HG02970 (cell line): ENCODE measurements around the gene SH2D4B.
"Not testable (repeated sequence)": the region's sequence is repeated elsewhere in the genome, so short reads cannot be mapped to it uniquely, and the experiment has no call there.

Experiments
- ATAC-seq: cut with Tn5 transposase; IDR thresholded peaks from one replicate; pipeline ENCODE4 v1.9.1; 2021; ENCODE audit warnings: mild to moderate bottlenecking, moderate library complexity, moderate number of reproducible peaks; ENCODE audit not compliant: unreplicated experiment, low FRiP score

The SH2D4B gene

DNA sequence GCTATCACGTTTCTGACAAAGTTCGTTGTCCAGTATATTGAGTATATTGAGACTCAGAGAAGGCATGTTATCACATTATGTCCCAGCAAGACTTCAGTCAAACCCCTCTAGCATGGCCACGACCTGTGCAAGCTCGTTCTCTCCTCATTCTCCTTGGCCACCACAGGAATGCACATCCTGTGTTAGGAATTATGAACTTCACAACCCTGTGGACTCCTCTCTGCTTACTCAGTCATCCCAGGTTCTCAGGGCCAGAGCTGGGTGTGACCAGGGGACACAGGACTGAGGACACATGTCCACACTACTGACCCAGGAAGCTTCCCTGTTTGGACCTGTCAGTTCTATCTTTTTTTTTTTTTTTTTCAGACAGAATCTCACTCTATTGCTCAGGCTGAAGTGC is 4.4 kb downstream of the SH2D4B start:
- no peak for ATAC-seq

GRCh38 chr10:80542652-80543318 is 5.1 kb downstream of the SH2D4B start:
- ATAC-seq, result no peak

DNA sequence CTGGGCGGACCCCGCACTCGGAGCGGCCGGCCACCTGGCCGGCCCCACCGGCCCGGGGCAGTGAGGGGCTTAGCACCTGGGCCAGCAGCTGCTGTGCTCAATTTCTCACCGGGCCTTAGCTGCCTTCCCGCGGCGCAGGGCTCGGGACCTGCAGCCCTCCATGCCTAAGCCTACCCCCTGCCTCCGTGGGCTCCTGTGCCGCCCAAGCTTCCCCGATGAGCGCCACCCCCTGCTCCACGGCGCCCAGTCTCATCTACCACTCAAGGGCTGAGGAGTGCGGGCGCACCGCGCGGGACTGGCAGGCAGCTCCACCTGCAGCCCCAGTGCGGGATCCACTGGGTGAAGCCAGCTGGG is 5.6 kb downstream of the SH2D4B start:
- not testable (repeated sequence) for ATAC-seq

DNA sequence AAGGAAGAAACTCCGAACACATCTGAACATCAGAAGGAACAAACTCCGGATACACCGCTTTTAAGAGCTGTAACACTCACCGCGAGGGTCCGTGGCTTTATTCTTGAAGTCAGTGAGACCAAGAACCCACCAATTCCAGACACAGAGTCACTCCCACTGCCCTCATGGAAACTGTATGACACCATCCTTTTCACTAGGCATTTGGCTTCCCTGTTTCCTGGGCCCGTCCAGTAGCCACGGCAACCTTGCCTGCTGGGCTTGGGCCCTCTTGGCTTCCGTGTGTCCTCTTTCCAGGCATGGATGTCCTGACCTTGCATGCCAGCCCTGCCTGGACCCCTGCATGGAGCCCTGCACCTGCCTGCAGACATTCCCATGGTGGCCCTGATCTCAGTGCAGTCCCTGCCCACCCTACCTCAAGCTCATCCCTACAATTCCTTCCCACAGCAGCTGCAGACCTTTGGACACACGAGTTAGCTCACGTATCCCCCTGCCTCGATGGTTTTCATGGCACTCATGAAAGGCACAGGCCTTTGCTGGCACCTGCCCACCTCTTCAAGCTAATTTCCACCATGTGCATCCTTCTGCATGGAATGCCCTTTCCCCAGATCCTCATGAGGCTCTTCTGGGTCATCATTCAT is 6.7 kb downstream of the SH2D4B start:
- no peak for ATAC-seq

DNA sequence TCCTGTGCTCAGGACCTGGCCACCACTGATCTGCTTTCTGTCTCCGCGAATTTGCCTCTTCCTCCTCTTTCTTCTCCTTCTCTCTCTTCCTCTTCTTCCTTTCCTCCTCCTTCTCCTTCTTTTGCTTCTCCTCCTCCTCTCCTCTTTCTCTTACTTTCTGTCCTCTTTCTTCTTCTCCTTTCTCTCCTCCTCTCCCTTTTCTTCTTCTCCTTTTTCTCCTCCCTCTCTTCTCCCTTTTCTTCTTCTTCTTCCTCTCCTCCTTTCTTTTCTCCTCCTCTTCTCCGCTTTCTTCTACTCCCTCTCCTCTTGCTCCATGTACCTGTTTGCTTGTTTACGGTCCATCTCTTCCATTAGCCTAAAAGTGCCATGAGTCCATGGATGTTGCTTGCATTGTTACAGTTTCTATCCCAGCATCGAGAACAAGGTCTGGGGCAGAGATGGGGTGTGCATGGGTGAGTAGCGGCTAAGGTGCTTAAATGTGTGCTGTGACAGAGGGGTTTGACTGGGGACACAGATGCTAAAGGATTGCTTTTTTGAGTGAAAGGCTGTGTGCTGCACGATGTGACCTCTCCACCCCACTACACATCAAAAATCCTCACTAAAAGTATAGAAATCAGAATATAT is 7.7 kb downstream of the SH2D4B start:
- ATAC-seq, result no peak

DNA sequence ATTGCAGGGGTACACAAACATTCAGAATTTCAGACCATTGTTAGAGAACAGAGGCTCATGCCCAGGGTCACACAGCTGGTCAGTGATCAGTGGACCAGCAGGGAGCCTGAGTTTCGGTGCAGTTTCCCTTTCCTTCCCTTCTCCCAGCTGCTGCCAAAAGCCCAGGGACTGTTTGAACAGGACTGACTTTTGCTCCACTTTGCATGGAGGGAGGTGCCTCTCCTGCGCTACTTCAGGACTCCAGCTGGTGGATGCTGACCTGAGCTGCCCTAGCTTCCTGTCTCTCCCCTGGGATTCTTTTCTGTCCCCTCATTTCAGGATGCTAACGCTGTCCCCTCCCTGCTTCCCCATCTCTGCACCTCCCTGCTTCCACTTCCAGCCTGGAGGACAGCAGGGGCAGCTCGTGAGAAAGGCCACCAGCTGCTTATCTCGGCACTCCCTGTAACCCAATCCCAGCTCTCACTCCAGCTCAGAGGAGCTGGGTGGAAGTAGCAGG is 14.5 kb downstream of the SH2D4B start:
- no peak for ATAC-seq

GRCh38 chr10:80553436-80553835 is 15.7 kb downstream of the SH2D4B start:
- no peak for ATAC-seq

DNA sequence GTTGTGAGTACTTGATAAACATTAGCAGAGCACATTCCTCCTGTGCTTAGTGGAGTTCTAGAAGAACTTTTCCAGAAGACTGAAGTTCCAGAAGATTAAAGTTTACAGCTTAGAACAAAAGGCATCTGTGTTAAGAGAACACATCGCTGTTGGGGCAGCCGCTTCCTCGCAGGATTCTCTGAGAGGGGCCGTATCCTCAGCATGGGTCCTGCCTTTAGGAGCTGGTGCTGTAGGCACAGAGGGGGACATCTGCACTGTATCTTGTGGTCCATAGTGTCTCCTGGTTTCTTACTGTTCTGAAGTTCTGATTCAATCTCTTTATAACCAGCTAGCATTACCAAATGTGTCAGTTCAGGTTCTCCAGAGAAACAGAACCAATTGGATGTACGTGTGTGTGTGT is 16.3 kb downstream of the SH2D4B start:
- no peak for ATAC-seq

DNA sequence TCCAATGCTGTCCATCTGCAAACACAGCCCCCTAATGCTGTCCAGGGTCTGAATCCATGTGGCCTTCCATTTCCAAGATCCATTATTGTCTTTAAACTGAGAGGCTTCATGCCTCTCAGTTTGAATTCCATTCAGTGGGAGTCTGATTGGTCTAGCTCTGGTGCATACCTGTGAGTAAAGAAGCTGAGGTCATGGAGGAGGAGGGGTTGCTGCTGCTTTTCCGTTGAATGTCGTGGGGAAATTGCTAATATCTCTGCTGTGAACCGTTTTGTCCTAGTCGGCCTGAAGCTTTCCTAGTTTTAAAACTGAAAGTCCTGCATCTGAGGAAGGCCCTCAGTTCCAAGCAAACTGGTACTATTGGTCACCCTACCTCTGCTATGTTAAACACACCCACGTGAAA is 17.7 kb downstream of the SH2D4B start:
- no peak for ATAC-seq

DNA sequence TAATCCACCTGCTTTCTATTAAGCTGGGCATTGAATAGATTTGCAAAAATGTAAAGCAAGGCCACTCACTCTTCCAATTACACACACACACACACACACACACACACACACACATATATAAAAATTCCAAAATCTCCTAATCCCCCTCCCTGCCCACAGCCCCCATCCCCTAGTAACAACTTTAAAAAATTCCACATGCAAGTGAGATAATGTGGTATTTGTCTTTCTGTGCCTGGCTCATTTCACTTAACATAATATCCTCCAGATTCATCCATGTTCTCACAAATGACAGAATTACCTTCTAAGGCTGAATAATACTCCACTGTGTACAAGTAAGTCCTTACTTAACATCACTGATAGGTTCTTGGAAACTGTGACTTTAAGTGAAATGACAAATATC is 24.2 kb downstream of the SH2D4B start:
- ATAC-seq, result no peak

DNA sequence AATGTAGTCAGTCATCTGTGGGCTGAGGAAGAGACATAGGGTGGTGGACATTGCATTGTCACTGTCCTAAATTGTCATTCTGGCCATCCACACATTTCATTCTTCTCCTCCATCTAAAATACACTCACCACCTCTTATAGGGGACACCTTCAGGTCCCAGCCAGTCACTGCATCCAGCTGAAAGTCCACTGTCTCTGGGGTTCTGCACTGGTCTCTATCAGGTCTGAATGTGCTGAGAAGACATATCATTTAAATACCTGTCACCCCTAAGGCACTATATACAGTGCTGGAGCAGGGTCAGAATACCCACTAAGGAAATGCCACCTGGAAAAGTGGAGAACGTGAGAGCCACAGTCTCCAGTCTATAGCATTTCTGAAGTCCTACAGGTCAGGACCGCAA is 29.6 kb downstream of the SH2D4B start:
- ATAC-seq, result no peak

GRCh38 chr10:80569131-80569895 is 31.6 kb downstream of the SH2D4B start:
- ATAC-seq, result no peak

DNA sequence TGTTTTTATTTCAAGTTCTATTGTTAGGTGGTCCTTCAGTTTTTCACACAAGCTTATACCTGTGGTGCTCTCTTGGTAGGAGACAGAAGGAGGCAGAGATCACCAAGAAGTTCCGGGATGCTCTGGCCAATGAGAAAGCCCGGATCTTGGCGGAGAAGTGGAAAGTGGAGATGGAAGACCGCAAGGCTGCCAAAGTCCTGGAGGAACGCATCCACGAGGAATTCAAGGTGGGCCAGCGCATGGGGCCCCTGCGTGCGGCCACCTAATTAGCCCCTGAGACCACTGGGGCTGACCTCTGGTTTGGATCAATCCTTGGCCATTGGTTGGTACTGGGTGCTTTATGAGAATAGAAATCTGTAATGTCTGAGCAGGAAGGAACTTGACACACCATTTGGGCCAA is 33.6 kb downstream of the SH2D4B start:
- no peak for ATAC-seq

- ATAC-seq, result no peak
Measured at GRCh38 chr10:80579181-80579763, 41.6 kb downstream of the SH2D4B start.

DNA sequence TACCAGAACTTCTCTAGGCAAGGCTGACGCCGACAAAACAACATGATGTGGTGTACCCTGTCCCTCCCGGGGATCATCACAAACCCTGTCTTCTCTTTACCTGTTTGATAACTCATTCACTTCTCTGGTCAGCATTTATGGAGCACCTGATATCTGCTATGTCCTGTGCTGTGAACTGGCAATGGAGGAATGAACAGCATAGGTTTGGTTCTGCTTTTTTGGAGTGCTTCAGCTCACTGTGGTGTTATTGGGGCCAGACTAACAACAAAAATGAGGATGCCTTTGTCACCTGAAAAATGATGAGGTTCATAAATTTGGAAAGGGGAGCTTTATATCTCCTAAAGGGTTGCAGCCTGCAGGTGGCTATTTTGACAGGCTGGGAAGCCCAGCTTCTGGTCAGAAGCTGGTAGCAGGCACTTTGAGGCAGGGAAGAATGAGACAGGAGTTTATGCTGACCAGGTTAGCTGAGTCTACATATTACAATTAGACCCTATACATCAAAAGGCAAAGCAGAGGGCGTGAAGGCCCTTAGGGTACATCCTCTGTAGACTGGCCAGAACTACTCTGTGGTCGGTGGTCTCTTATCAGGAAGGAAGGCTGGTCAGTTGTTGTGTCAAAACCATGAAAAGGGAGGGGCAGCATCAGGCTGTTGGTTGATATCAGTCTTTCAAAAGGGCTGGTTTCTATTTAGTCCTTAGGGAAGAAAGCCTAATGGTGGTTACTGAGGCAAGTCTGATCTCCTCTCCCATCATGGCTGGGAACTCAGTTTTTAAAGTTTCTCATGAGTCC is 42.3 kb downstream of the SH2D4B start:
- no peak for ATAC-seq

DNA sequence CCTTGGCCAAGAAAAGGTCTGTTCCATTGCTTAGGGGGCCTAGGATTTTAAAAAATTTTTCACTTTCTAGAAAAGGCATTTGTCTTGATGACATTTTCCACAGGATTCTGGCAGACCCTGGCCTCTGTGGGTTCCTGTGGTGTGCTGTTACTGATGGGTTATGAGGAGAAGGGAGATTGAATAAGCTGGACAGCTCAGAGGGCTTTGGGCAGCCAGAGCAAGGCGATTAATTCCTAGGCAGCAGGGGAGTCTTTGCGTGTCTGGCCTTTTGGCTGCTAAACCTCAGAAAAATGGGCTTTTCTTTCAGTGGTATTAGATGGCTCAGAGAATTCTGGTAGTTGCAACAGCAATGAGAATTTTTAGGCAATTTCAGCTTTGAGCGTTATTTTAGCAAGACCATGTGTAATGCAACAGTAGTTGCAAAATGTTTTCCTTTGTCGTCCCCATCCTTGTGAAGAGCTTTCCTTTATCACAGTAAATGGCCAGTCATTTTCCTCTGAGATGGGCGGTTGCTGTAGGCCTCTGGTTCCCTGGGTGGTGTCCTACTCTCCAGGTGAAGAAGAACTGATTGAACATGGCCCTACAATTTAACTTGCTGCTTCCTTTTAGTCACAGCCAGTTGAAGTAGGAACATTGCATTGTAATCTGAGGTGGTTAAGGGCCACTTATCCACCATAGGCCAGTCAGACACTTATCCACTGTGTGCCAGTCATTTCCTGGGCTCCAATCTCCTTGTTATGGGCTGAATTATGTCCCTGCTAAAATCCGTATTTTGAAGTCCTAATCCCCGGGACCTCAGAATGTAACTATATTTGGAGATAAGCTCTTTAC is 43.2 kb downstream of the SH2D4B start:
- no peak for ATAC-seq

- ATAC-seq, result no peak
Measured at GRCh38 chr10:80581469-80581835, 43.8 kb downstream of the SH2D4B start.

DNA sequence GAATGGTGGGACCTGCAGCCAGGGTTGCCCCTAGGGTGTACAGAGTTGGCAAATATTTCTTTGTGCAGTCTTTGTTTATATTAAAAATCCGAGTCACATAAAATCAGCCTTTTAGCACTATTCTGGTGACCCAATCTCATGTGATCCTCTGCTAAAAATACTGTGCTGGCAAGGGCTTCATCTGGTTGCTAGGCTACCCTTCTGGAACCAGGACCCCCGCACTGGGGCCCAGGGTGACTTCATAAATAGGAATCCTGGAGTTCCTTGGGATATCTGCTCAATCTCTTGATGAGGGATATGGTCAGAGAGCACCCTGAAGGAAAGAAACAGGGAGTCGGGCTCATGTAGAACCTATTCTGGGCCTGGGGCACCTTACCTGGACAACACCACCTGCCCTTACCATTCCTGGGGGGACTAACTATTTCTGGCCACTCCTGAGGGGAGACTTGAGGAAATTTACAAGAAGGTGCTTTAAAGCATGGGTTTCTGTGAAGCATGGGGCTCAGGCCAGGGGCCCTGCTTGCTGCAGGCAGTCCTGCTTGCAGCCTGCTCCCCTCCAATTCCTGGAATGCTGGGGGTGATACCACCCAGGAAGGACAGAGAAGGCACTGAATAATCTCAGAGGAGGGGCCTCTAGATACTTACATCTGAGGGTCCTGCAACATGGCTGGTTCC is 44.7 kb downstream of the SH2D4B start:
- no peak for ATAC-seq

- ATAC-seq, result no peak
Measured at GRCh38 chr10:80583685-80584084, 46.0 kb downstream of the SH2D4B start.
